K562 (cell line): ENCODE data around the gene KCNMB2. TPM values are rescaled to one million over a fixed set of nuclear protein-coding genes. Genes with fewer than 3 reads are reported as not detected.

Experiments
- CBFA2T2 ChIP-seq: fragments of 450-650 bp; conservative IDR thresholded peaks from 2 replicates; pipeline ENCODE4 v1.6.1; 2017; ENCODE audit warnings: mild to moderate bottlenecking
- CTCF ChIP-seq, 3 experiments: IDR thresholded peaks in 2 of 3; conservative IDR thresholded peaks in 1 of 3; 2 replicates each; pipeline ENCODE4 v1.5.1; 2011 to 2012; ENCODE audit warnings: low read length in 3 of 3, mild to moderate bottlenecking in 3 of 3, control low read depth in 2 of 3, improper control_type of control experiment in 1 of 3, inconsistent platforms in 1 of 3, low read depth in 1 of 3, mixed read lengths in 1 of 3, moderate library complexity in 1 of 3; ENCODE audit not compliant: insufficient read depth in 2 of 3
- HDAC3 ChIP-seq: fragments of 450-650 bp; IDR thresholded peaks from 2 replicates; pipeline ENCODE4 v1.6.1; 2018; ENCODE audit warnings: borderline replicate concordance, mild to moderate bottlenecking, moderate library complexity; ENCODE audit not compliant: partially characterized antibody
- HNRNPLL ChIP-seq: fragments of 200-400 bp; formaldehyde crosslinking; IDR thresholded peaks from 2 replicates; pipeline ENCODE4 v1.6.1; 2017; ENCODE audit warnings: low read length, low read depth, mild to moderate bottlenecking; ENCODE audit not compliant: poor library complexity, severe bottlenecking
- ILK ChIP-seq: fragments of 450-650 bp; IDR thresholded peaks from 2 replicates; pipeline ENCODE4 v1.6.1; 2016; ENCODE audit warnings: missing genetic modification characterization, low read depth, mild to moderate bottlenecking, missing compliant biosample characterization, moderate library complexity, borderline replicate concordance
- JUNB ChIP-seq: fragments of 450-650 bp; formaldehyde crosslinking; conservative IDR thresholded peaks from 2 replicates; pipeline ENCODE4 v1.4.0; 2020; ENCODE audit warnings: mild to moderate bottlenecking
- MBD2 ChIP-seq: sonication (generic); IDR thresholded peaks from 2 replicates; pipeline ENCODE4 v1.6.1; 2016; ENCODE audit warnings: low read depth, borderline replicate concordance
- RCOR1 ChIP-seq, 2 experiments: IDR thresholded peaks; 2 replicates each; pipeline ENCODE4 v1.6.1; 2012; ENCODE audit warnings: low read depth in 2 of 2, low read length in 2 of 2, borderline replicate concordance in 1 of 2, improper control_type of control experiment in 1 of 2
- RHOXF2B ChIP-seq: fragments of 250-450 bp; sonication (Bioruptor Pico); conservative IDR thresholded peaks from 2 replicates; pipeline ENCODE4 v1.5.1; 2021
- TARDBP ChIP-seq: fragments of 450-650 bp; IDR thresholded peaks from 2 replicates; pipeline ENCODE4 v1.6.1; 2016
- ZEB2 ChIP-seq: fragments of 450-650 bp; IDR thresholded peaks from 2 replicates; pipeline ENCODE4 v1.6.1; 2016
- ZNF224 ChIP-seq: sonication (generic); formaldehyde crosslinking; IDR thresholded peaks from 2 replicates; pipeline ENCODE4 v1.8.0; 2022; ENCODE audit warnings: mild to moderate bottlenecking, missing genetic modification reagents
- ZNF3 ChIP-seq: fragments of 250-450 bp; sonication (Bioruptor Pico); IDR thresholded peaks from 2 replicates; pipeline ENCODE4 v1.5.0; 2021; ENCODE audit warnings: mild to moderate bottlenecking, moderate library complexity
- polyA plus RNA-seq, 8 experiments: library from polyadenylated mRNA; depleted of rRNA in 4 of 8; stranded (reverse) in 5 of 8; unstranded in 3 of 8; fragments of >200 nt; fragmentation: Nextera tagmentation in 2 of 8; fragmentation: Illumina TruSeq in 1 of 8; extraction: Ambion mirVana in 2 of 8; extraction: Trizol in 1 of 8; gene quantifications; 2 replicates each; pipeline versions ENCODE4 v1.2.1 to v1.2.3, GENCODE V29; 2011 to 2014; ENCODE audit warnings: inconsistent platforms in 1 of 8, missing spikeins in 1 of 8
- total RNA-seq, 7 experiments: library from RNA; depleted of rRNA in 6 of 7; stranded (reverse); fragments of >200 nt in 6 of 7; fragmentation: Illumina TruSeq in 2 of 7; extraction: Trizol in 2 of 7; gene quantifications; 2 replicates each; pipeline versions ENCODE4 v1.2.1 to v1.2.3, GENCODE V29; 2011 to 2021; ENCODE audit warnings: low replicate concordance in 1 of 7
- TF ChIP-seq, protein P1 (sequence below): fragments of 450-650 bp; IDR thresholded peaks from 2 replicates; pipeline ENCODE4 v1.6.1; 2017; ENCODE audit warnings: antibody characterized with exemption
- TF ChIP-seq, protein P2 (sequence below), 2 experiments: fragments of 450-650 bp; IDR thresholded peaks; 2 replicates each; pipeline ENCODE4 v1.6.1; 2018; ENCODE audit warnings: mild to moderate bottlenecking in 2 of 2, low read depth in 1 of 2; ENCODE audit not compliant: partially characterized antibody in 2 of 2

The KCNMB2 gene
- total and polyA plus RNA-seq, 9 of the 15 experiments (the other 6 are each of a cell fraction or from before 2014, with no cell fraction given), result 0.04 to 0.15 TPM; not detected in 7

DNA sequence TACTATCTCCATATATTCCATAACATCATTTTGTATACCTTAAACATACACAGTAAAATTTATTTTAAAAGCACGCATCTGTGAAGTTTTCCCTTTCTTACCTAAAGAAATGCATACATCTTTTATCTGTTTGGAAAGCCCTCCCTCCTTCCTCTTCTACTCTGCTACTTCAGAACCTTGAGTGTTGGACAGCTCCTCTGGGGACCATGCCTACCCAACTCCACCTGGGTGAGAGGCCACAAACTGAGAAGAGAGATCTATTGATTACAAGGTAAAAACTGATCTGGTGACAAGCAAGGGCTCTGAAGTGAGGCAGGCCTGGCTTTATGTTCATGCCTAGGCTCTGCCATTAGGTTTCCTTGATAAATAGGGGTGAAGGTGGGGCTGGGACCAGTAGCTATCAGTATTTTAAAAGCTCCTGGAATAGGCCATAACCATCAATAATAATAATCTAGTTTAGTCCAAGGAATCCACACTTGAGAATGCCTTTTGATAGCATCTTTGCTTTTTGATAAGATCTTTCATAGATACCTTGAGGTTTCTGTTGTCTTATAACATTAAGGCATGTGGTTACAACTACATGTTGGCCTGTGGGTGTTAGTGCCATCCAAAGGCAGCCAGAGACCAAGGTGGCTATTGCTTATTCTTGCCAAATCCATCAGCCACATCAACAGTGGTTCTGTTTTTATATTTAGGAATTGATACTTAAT, 148.8 kb downstream of the KCNMB2 start (continued):
- TF ChIP-seq TARDBP, result no peak
- TF ChIP-seq JUNB (CRISPR knock-in tag), result no peak
- no peak for TF ChIP-seq ZEB2
- TF ChIP-seq, protein P1, sequence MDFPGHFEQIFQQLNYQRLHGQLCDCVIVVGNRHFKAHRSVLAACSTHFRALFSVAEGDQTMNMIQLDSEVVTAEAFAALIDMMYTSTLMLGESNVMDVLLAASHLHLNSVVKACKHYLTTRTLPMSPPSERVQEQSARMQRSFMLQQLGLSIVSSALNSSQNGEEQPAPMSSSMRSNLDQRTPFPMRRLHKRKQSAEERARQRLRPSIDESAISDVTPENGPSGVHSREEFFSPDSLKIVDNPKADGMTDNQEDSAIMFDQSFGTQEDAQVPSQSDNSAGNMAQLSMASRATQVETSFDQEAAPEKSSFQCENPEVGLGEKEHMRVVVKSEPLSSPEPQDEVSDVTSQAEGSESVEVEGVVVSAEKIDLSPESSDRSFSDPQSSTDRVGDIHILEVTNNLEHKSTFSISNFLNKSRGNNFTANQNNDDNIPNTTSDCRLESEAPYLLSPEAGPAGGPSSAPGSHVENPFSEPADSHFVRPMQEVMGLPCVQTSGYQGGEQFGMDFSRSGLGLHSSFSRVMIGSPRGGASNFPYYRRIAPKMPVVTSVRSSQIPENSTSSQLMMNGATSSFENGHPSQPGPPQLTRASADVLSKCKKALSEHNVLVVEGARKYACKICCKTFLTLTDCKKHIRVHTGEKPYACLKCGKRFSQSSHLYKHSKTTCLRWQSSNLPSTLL, result no peak
- TF ChIP-seq ILK (tag), result no peak
- TF ChIP-seq MBD2, result no peak
- no peak for TF ChIP-seq HNRNPLL
- no peak for TF ChIP-seq RHOXF2B (CRISPR knock-in tag)
- no peak for TF ChIP-seq ZNF3 (CRISPR knock-in tag)
- no peak for TF ChIP-seq ZNF224
- no peak for TF ChIP-seq CBFA2T2
- TF ChIP-seq RCOR1 (IDR thresholded peaks at IDR 0.05; ENCODE audit: borderline replicate concordance in 1 of 2, low read depth in 2 of 2, low read length in 2 of 2), result no peak
- no peak for TF ChIP-seq CTCF (IDR thresholded peaks at IDR 0.05 in 2 of 3, conservative IDR thresholded peaks at IDR 0.05 in 1 of 3; ENCODE audit: insufficient read depth in 2 of 3, low read depth in 1 of 3, low read length in 3 of 3)
- TF ChIP-seq HDAC3, result no peak
- TF ChIP-seq, protein P2, sequence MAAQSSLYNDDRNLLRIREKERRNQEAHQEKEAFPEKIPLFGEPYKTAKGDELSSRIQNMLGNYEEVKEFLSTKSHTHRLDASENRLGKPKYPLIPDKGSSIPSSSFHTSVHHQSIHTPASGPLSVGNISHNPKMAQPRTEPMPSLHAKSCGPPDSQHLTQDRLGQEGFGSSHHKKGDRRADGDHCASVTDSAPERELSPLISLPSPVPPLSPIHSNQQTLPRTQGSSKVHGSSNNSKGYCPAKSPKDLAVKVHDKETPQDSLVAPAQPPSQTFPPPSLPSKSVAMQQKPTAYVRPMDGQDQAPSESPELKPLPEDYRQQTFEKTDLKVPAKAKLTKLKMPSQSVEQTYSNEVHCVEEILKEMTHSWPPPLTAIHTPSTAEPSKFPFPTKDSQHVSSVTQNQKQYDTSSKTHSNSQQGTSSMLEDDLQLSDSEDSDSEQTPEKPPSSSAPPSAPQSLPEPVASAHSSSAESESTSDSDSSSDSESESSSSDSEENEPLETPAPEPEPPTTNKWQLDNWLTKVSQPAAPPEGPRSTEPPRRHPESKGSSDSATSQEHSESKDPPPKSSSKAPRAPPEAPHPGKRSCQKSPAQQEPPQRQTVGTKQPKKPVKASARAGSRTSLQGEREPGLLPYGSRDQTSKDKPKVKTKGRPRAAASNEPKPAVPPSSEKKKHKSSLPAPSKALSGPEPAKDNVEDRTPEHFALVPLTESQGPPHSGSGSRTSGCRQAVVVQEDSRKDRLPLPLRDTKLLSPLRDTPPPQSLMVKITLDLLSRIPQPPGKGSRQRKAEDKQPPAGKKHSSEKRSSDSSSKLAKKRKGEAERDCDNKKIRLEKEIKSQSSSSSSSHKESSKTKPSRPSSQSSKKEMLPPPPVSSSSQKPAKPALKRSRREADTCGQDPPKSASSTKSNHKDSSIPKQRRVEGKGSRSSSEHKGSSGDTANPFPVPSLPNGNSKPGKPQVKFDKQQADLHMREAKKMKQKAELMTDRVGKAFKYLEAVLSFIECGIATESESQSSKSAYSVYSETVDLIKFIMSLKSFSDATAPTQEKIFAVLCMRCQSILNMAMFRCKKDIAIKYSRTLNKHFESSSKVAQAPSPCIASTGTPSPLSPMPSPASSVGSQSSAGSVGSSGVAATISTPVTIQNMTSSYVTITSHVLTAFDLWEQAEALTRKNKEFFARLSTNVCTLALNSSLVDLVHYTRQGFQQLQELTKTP (IDR thresholded peaks at IDR 0.05; ENCODE audit: low read depth in 1 of 2, partially characterized antibody in 2 of 2), result peak in 1 of 2 experiments; percentile 39
